ENCODE results near the gene PAOX.
A peak's percentile ranks its signal among the peaks of the same experiment; 100 is the strongest.
"Not testable (repeated sequence)": the region's sequence is repeated elsewhere in the genome, so short reads cannot be mapped to it uniquely, and the experiment has no call there.

The PAOX gene

GRCh38 chr10:133383551-133383950, 4.5 kb downstream of the PAOX start:
- no peak for DNase-seq

GRCh38 chr10:133384071-133384470, 5.0 kb downstream of the PAOX start:
- no peak for DNase-seq

- DNase-seq, result no peak
Observed at GRCh38 chr10:133385214-133385613, 6.2 kb downstream of the PAOX start.

- DNase-seq, result not testable (repeated sequence)
Observed at GRCh38 chr10:133386951-133387350, 7.9 kb downstream of the PAOX start.

GRCh38 chr10:133388236-133388972, 9.3 kb downstream of the PAOX start:
- DNase-seq, result peak in 1 of 58 donors; percentile 10

GRCh38 chr10:133388973-133389818, 10.1 kb downstream of the PAOX start:
- no peak for DNase-seq

- DNase-seq, result no peak
Observed at GRCh38 chr10:133390597-133391248, 11.7 kb downstream of the PAOX start.

GRCh38 chr10:133391249-133391635, 12.2 kb downstream of the PAOX start:
- no peak for DNase-seq

- no peak for DNase-seq
Observed at GRCh38 chr10:133391761-133392518, 12.9 kb downstream of the PAOX start.

- DNase-seq, result no peak
Observed at GRCh38 chr10:133393401-133394063, 14.5 kb downstream of the PAOX start.

- DNase-seq, result peak; percentile 49 to 96 (median 91)
Observed at GRCh38 chr10:133394064-133394663, 15.1 kb downstream of the PAOX start, which contains the start of gene MTG1. Gene MTG1, plus strand, starts transcription at chr10:133394157. Its CDS starts 64 bp downstream, at chr10:133394221.

- DNase-seq, result no peak
Observed at GRCh38 chr10:133394801-133395221, 15.7 kb downstream of the PAOX start.

GRCh38 chr10:133396035-133396624, 17.1 kb downstream of the PAOX start:
- DNase-seq, result no peak

- DNase-seq, result no peak
Observed at GRCh38 chr10:133397938-133398337, 18.9 kb downstream of the PAOX start.

GRCh38 chr10:133399123-133399601, 20.1 kb downstream of the PAOX start:
- DNase-seq, result no peak

- DNase-seq, result no peak
Observed at GRCh38 chr10:133400624-133401424, 21.8 kb downstream of the PAOX start.

GRCh38 chr10:133401500-133401899, 22.4 kb downstream of the PAOX start:
- DNase-seq, result no peak

- no peak for DNase-seq
Observed at GRCh38 chr10:133401981-133402725, 23.1 kb downstream of the PAOX start.
